ENCODE results near the gene STK17B. TPM values are rescaled to one million over a fixed set of nuclear protein-coding genes. Genes with fewer than 3 reads are reported as not detected.

STK17B gene
- total RNA-seq, 1 experiment from 2014 or later = 14.9 TPM

DNA sequence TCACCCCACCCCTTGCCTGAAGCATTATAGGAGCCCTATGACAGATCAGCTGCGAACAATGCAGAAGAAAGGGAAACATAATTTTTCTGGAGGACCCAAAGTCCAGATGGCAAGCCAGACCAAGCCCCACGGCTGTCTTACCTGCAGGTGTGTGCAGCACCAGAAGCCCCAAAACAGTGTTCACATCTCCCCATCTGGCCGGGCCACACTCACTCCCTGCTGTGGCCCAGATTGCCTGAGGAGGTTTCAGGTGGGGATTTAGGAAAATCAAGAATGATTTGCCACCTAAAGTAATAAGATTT, 11.7 kb upstream of the STK17B start:
- intact Hi-C loops (cut with micrococcal nuclease; ENCODE audit: unreplicated experiment) = no loop called here
- ChIA-PET POLR2A (ENCODE audit: unreplicated experiment) (no interaction called here), CTCF (no interaction called here)
- H3K4me2 ChIP-seq = no peak overlapping the region
- no peaks in the 10 kb centered on the region for H3K79me2 ChIP-seq (ENCODE audit: low read depth)
- DNase-seq = no peak
- no peaks in the 10 kb centered on the region for H3K9me3 ChIP-seq (ENCODE audit: insufficient read depth, low read depth)
- no TSS peak for BruUV-seq (replicated peaks)
- no peaks in the 10 kb centered on the region for H3F3A ChIP-seq (ENCODE audit: insufficient read depth, low read depth)
- no peaks in the 10 kb centered on the region for H3K4me1 ChIP-seq (replicated peaks; ENCODE audit: insufficient read depth)
- no peak overlapping the region for H3K27ac ChIP-seq
- H3K27me3 ChIP-seq (ENCODE audit: insufficient read depth, low read depth) = no peaks in the 10 kb centered on the region
- no peaks in the 10 kb centered on the region for H4K20me1 ChIP-seq (ENCODE audit: insufficient read depth)
- H2AFZ ChIP-seq = no peak overlapping the region
- H3K4me3 ChIP-seq = no peak overlapping the region
- H3K36me3 ChIP-seq (ENCODE audit: low read depth) = no peaks in the 10 kb centered on the region
- TF ChIP-seq EZH2 (IDR thresholded peaks at IDR 0.05; ENCODE audit: low read depth) = no peak
- TF ChIP-seq, protein P1, sequence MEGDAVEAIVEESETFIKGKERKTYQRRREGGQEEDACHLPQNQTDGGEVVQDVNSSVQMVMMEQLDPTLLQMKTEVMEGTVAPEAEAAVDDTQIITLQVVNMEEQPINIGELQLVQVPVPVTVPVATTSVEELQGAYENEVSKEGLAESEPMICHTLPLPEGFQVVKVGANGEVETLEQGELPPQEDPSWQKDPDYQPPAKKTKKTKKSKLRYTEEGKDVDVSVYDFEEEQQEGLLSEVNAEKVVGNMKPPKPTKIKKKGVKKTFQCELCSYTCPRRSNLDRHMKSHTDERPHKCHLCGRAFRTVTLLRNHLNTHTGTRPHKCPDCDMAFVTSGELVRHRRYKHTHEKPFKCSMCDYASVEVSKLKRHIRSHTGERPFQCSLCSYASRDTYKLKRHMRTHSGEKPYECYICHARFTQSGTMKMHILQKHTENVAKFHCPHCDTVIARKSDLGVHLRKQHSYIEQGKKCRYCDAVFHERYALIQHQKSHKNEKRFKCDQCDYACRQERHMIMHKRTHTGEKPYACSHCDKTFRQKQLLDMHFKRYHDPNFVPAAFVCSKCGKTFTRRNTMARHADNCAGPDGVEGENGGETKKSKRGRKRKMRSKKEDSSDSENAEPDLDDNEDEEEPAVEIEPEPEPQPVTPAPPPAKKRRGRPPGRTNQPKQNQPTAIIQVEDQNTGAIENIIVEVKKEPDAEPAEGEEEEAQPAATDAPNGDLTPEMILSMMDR (conservative IDR thresholded peaks at IDR 0.05) = no peak
- no peaks in the 10 kb centered on the region for H3K9me2 ChIP-seq (ENCODE audit: insufficient read depth)

DNA sequence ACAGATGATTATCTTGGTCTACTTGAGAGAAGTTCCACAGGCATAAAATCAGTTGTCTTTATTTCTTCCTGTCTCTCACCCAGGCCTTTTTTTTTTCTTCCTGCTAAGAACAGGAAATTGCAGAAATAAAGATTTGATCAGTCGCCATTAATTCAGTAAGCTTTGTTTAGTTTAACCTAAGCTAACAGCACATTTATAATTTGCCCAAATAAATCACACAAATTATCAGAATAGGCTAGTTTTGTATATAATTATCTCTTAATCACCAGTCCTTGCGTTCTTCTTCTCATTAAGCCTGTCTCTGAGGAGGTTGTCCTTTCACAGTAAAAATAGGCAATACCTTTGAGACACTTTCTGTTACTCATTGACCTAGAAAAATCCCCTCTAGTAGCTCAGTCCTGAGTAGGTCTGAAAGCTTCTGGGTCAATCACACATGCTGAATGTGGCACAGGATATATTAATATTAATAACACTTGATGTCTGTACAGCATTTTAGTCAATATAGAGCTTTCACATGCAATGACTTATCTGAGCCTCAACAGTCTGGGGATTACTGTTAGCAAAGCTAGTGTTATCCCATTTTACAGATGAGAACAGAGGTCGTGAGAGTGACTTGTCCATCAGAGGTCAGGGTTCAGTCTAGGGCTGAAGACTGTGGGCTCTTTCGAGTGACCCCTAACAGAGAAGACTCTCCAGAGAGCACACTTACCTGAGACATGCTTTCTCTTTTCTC, 11.2 kb upstream of the STK17B start:
- Histone ChIP-seq H2AFZ (no peak overlapping the region), H3K79me2 (ENCODE audit: low read depth) (no peaks in the 10 kb centered on the region), H3K4me1 (replicated peaks; ENCODE audit: insufficient read depth) (no peaks in the 10 kb centered on the region), H4K20me1 (ENCODE audit: insufficient read depth) (no peaks in the 10 kb centered on the region), H3F3A (ENCODE audit: insufficient read depth, low read depth) (no peaks in the 10 kb centered on the region), H3K27me3 (ENCODE audit: insufficient read depth, low read depth) (no peaks in the 10 kb centered on the region), H3K9me2 (ENCODE audit: insufficient read depth) (no peaks in the 10 kb centered on the region), H3K4me2 (no peak overlapping the region), H3K36me3 (ENCODE audit: low read depth) (no peaks in the 10 kb centered on the region), H3K9me3 (ENCODE audit: insufficient read depth, low read depth) (no peaks in the 10 kb centered on the region), H3K4me3 (no peak overlapping the region), H3K27ac (no peak overlapping the region)
- TF ChIP-seq, protein P1 (conservative IDR thresholded peaks at IDR 0.05) = no peak
- intact Hi-C loops (cut with micrococcal nuclease; ENCODE audit: unreplicated experiment) = no loop called here
- POLR2A ChIA-PET (ENCODE audit: unreplicated experiment) = no interaction called here
- no TSS peak for BruUV-seq (replicated peaks)
- CTCF ChIA-PET = no interaction called here
- no peak for DNase-seq

DNA sequence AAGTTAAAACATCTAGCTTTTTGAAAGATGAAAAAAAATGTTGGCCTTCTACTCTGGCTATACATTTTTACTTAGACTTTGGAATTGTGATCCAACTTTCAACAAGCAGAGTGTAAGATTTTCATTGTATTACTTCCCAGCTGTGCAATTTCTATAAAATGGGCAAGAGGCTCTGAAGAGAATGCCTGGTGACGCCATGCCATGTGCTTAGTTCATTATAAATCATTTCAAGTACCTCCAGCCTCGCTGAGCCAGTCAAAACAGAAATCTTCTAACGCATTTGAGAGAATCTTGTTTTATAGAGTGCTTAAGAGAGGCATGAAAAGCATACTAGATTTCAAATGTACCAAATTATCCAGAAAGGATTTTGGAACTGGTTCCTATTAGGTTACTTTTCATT, 10.1 kb upstream of the STK17B start:
- H3K36me3 ChIP-seq (ENCODE audit: low read depth) = no peaks in the 10 kb centered on the region
- H3K9me3 ChIP-seq (ENCODE audit: insufficient read depth, low read depth) = no peaks in the 10 kb centered on the region
- H3K4me2 ChIP-seq = no peak overlapping the region
- ChIA-PET CTCF (no interaction called here), POLR2A (ENCODE audit: unreplicated experiment) (no interaction called here)
- no peak overlapping the region for H2AFZ ChIP-seq
- no peaks in the 10 kb centered on the region for H3K9me2 ChIP-seq (ENCODE audit: insufficient read depth)
- no peaks in the 10 kb centered on the region for H3F3A ChIP-seq (ENCODE audit: insufficient read depth, low read depth)
- no peaks in the 10 kb centered on the region for H3K27me3 ChIP-seq (ENCODE audit: insufficient read depth, low read depth)
- H3K4me3 ChIP-seq = no peak overlapping the region
- no TSS peak for BruUV-seq (replicated peaks)
- no peak for DNase-seq
- H3K4me1 ChIP-seq (replicated peaks; ENCODE audit: insufficient read depth) = no peaks in the 10 kb centered on the region
- H3K79me2 ChIP-seq (ENCODE audit: low read depth) = no peaks in the 10 kb centered on the region
- no peaks in the 10 kb centered on the region for H4K20me1 ChIP-seq (ENCODE audit: insufficient read depth)
- H3K27ac ChIP-seq = no peak overlapping the region
- intact Hi-C loops (cut with micrococcal nuclease; ENCODE audit: unreplicated experiment) = no loop called here
- no peak for TF ChIP-seq EZH2 (IDR thresholded peaks at IDR 0.05; ENCODE audit: low read depth)
- TF ChIP-seq, protein P1 (conservative IDR thresholded peaks at IDR 0.05) = no peak

Measured in PC-9 (cell line).